Fibroblast of skin of left quadriceps (primary cell): Measurements from ENCODE around the gene KHNYN.
"Not testable (repeated sequence)": the region's sequence is repeated elsewhere in the genome, so short reads cannot be mapped to it uniquely, and the experiment has no call there.

Experiments used
- DNase-seq, 2 experiments: peaks; one replicate each; pipeline ENCODE4 v3.0.0-alpha.2; 2013; ENCODE audit warnings: low read depth in 2 of 2

KHNYN gene

GRCh38 chr14:24437020-24437735 lies 7.4 kb downstream of the KHNYN start:
- no peak for DNase-seq

GRCh38 chr14:24437736-24438067 lies 7.9 kb downstream of the KHNYN start:
- DNase-seq, result no peak

GRCh38 chr14:24438223-24439097 lies 8.7 kb downstream of the KHNYN start:
- DNase-seq, result no peak

- DNase-seq, result no peak
These were observed 9.5 kb downstream of the KHNYN start for GRCh38 chr14:24439257-24439656.

GRCh38 chr14:24439830-24440605 lies 10.3 kb downstream of the KHNYN start:
- DNase-seq, result no peak

GRCh38 chr14:24440606-24441399 lies 11.0 kb downstream of the KHNYN start:
- no peak for DNase-seq

- no peak for DNase-seq
These were observed 11.7 kb downstream of the KHNYN start for GRCh38 chr14:24441485-24441884.

GRCh38 chr14:24441904-24442239 lies 12.1 kb downstream of the KHNYN start:
- DNase-seq, result no peak

GRCh38 chr14:24442240-24443052 lies 12.7 kb downstream of the KHNYN start, which contains the start of gene SDR39U1:
TSS of gene SDR39U1 (minus strand) at chr14:24442776. CDS start at chr14:24442769, 7 bp downstream.
- DNase-seq, result peak; percentile 98 to 99

GRCh38 chr14:24443053-24443665 lies 13.4 kb downstream of the KHNYN start:
- no peak for DNase-seq

- DNase-seq, result not testable (repeated sequence)
These were observed 21.1 kb downstream of the KHNYN start for GRCh38 chr14:24450828-24451227.

GRCh38 chr14:24456980-24457379 lies 27.2 kb downstream of the KHNYN start:
- no peak for DNase-seq

- no peak for DNase-seq
These were observed 29.0 kb downstream of the KHNYN start for GRCh38 chr14:24458736-24459135.

- DNase-seq, result no peak
These were observed 29.6 kb downstream of the KHNYN start for GRCh38 chr14:24459331-24459730.

- DNase-seq, result no peak
These were observed 31.6 kb downstream of the KHNYN start for GRCh38 chr14:24461336-24461735.

GRCh38 chr14:24463017-24463883 lies 33.5 kb downstream of the KHNYN start:
- no peak for DNase-seq

- DNase-seq, result no peak
These were observed 34.4 kb downstream of the KHNYN start for GRCh38 chr14:24463884-24464785.

- DNase-seq, result no peak
These were observed 35.6 kb downstream of the KHNYN start for GRCh38 chr14:24465368-24465767.
